GM12801 (cell line): ENCODE results near the gene FAM53B.

ENCODE experiments used
- TF ChIP-seq, protein P1 (sequence below): IDR thresholded peaks from one replicate; pipeline ENCODE4 v1.5.1; 2011; ENCODE audit warnings: control low read depth; ENCODE audit not compliant: insufficient read length; ENCODE audit errors: extremely low read depth

Gene FAM53B

DNA sequence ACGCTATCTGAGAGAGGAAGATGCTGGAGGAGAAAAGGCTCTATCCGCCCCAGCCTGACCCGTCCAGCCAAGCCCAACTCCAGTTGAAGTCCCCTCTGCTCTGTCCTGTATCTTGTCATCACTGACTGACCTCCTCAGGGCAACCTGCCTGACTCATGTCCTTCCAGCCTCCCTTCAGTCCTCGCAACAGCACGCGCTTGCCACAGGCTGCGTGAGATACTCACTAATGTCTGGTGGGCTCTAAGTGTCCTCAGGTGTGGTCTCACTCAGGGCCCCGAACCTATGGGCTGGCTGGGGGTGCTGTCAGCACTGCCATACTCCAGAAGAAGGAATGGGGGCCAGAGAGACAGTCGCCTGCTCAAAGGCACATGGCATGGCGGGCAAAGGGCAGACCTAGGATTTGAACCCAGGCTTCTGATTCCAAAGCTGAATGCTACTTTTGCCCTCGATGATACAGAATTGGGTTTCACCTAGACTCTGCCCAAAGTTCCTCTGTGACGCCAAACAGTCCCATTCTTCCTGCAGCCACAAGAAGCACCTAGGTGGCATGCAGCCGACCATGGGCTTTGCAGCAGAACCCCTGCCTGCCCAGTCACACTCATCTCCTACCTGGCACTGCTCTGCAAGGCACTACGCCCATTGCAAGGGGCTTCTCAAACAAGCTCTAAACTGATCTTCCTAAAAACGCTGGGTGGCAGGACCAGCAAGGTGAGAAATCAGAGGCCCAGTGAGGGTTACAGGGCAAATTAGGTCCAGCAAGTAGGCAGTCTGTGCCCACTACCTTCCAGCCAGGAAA, 8.5 kb downstream of the FAM53B start:
- TF ChIP-seq, protein P1, sequence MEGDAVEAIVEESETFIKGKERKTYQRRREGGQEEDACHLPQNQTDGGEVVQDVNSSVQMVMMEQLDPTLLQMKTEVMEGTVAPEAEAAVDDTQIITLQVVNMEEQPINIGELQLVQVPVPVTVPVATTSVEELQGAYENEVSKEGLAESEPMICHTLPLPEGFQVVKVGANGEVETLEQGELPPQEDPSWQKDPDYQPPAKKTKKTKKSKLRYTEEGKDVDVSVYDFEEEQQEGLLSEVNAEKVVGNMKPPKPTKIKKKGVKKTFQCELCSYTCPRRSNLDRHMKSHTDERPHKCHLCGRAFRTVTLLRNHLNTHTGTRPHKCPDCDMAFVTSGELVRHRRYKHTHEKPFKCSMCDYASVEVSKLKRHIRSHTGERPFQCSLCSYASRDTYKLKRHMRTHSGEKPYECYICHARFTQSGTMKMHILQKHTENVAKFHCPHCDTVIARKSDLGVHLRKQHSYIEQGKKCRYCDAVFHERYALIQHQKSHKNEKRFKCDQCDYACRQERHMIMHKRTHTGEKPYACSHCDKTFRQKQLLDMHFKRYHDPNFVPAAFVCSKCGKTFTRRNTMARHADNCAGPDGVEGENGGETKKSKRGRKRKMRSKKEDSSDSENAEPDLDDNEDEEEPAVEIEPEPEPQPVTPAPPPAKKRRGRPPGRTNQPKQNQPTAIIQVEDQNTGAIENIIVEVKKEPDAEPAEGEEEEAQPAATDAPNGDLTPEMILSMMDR, result no peak

DNA sequence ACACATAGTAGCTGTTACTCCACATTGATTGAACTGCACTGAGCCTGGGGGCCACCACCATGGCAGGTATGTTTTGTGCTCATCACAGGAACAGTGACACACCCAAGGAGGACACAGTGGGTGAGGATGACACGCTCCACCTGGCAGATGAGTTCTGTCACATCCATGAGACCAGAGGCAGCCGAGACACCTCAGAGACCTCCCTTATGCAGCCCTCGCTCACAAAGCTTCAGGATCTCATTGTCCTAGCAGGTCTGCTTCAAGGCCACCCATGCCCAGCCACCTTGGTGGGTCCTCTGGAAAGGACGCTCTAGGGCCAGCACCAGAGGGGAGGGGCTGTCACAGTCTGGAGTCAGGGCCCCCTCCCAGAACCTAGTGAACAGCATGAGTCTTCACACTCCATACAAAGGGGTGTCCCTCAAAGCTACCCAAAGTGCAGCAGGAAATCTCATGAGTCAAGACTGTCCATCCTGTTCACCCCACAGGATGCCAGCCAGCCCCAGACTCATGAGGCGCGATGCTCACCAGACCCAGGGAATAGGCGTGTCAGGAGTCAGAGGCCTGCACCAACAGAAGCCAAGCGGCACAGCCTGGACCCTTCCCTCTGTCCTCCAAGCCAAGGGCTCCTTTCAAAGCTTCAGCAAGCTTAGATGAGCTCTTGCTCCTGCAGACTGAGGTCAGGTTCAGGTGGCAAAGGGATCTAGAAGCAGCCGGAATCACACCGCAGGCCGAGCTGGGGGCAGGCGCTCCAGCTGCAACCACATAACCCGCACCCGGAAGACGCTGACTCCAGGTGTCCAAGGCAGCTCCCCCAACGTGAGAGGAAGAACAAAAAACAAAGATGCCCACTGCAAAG, 9.6 kb downstream of the FAM53B start:
- TF ChIP-seq, protein P1, result no peak

- TF ChIP-seq, protein P1, result no peak
These were observed 10.5 kb downstream of the FAM53B start for GRCh38 chr10:124733571-124734245.

DNA sequence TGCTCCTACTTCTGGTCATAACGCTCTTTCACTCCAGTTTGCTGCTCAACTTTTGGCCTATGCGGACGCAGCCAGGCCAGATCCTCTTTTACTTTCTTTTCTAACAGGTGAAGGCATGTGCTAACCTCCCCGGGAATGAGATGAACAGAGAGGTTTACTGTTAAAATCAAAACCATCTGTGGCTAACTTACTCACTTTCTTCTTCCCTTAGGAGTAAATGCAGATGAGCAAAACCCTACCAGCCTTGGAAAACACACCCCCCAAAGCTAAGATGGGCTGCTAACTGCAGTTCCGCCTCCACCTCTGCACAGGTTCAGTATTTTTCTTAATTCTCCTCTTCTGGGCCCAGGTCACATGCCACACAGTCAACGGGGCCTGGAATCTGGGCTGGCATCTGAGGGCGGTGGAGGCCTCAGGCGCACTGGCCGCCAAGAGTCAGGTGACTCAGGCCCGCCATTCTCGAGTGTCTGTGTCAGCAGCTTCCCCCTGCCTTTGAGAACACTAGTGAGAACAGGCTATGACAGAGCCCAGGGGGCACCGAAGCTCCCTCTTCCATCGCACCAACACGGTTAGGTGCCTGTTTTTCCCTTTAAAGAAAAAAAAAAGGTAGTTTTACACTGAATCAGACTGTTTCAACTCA, 11.1 kb downstream of the FAM53B start:
- TF ChIP-seq, protein P1, result no peak

GRCh38 chr10:124731551-124731950, 12.6 kb downstream of the FAM53B start:
- TF ChIP-seq, protein P1, result no peak

DNA sequence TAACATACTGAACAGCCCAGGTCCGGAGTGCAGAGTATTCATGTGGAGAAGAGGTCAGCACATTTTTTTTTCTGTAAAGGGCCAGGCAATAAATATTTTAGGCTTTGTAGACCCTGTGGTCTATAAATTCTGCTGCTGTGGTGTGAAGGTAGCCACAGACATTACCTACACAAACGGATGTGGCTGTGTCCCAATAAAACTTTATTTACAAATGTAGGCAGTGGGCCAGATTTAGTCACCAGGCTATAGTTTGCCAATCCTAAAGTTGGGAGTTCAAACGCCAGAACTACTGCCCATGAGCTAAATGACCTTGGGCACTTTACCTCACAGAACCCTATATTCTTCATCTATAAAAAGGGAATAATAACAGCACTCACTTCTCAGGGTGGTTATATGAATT, 13.4 kb downstream of the FAM53B start:
- TF ChIP-seq, protein P1, result no peak
